Epithelial cell of esophagus (primary cell): Measurements from ENCODE around the gene PITHD1.
A peak's percentile ranks its signal among the peaks of the same experiment; 100 is the strongest.
"Not testable (repeated sequence)": the region's sequence is repeated elsewhere in the genome, so short reads cannot be mapped to it uniquely, and the experiment has no call there.

Experiments
- DNase-seq: peaks from one replicate; pipeline ENCODE4 v3.0.0; 2010; ENCODE audit warnings: low read depth
- H3K4me3 ChIP-seq: 2 replicates; pipeline ENCODE4 v1.5.1; 2011; ENCODE audit warnings: mild to moderate bottlenecking, low read length, control low read depth
- CTCF ChIP-seq: IDR thresholded peaks from 2 replicates; pipeline ENCODE4 v1.5.1; 2011; ENCODE audit warnings: low read depth, mild to moderate bottlenecking, low read length, control low read depth, inconsistent platforms; ENCODE audit not compliant: insufficient read depth; ENCODE audit errors: missing control alignments

Gene PITHD1

GRCh38 chr1:23790696-23791515, 12.7 kb downstream of the PITHD1 start, which contains the start of gene LYPLA2:
LYPLA2 (plus strand) TSS chr1:23791145; CDS start chr1:23792683, 1,538 bp downstream.
- H3K4me3 ChIP-seq = peak within 1 kb of the TSS; percentile 97
- TF ChIP-seq CTCF = peak; percentile 11
- peak; percentile 92 for DNase-seq

GRCh38 chr1:23791516-23792047, 13.4 kb downstream of the PITHD1 start:
- DNase-seq = peak; percentile 66
- no peak for TF ChIP-seq CTCF
- H3K4me3 ChIP-seq = peak overlapping the region; percentile 97

- peak overlapping the region; percentile 97 for H3K4me3 ChIP-seq
- TF ChIP-seq CTCF = no peak
- no peak for DNase-seq
Observed at GRCh38 chr1:23792151-23792945, 14.1 kb downstream of the PITHD1 start.

- DNase-seq = peak; percentile 59
- H3K4me3 ChIP-seq = no peak overlapping the region
Observed at GRCh38 chr1:23793018-23793781, 15.0 kb downstream of the PITHD1 start.

GRCh38 chr1:23793861-23794731, 15.9 kb downstream of the PITHD1 start:
- no peak overlapping the region for H3K4me3 ChIP-seq
- DNase-seq = no peak
- no peak for TF ChIP-seq CTCF

More at GRCh38 chr1:23793018-23793781, 15.0 kb downstream of the PITHD1 start:
- no peak for TF ChIP-seq CTCF

- H3K4me3 ChIP-seq, DNase-seq: not testable (repeated sequence)
Observed at GRCh38 chr1:23794732-23795182, 16.5 kb downstream of the PITHD1 start.
